Glutamatergic neuron (in vitro differentiated cells): Measurements from ENCODE around the gene PLTP. TPM values are rescaled to one million over a fixed set of nuclear protein-coding genes. Genes with fewer than 3 reads are reported as not detected.

Experiments used
- DNase-seq: peaks from one replicate; pipeline ENCODE4 v3.0.0; 2022
- H3K27ac Mint-ChIP-seq: one replicate; pipeline ENCODE4 v1.8.0; 2020; ENCODE audit warnings: mild to moderate bottlenecking, mixed read lengths, inconsistent platforms; ENCODE audit not compliant: unreplicated experiment
- H3K27me3 Mint-ChIP-seq: one replicate; pipeline ENCODE4 v1.8.0; 2020; ENCODE audit warnings: mild to moderate bottlenecking, moderate library complexity, mixed read lengths, inconsistent platforms; ENCODE audit not compliant: unreplicated experiment
- H3K36me3 Mint-ChIP-seq: one replicate; pipeline ENCODE4 v1.8.0; 2020; ENCODE audit warnings: mild to moderate bottlenecking, mixed read lengths, inconsistent platforms; ENCODE audit not compliant: unreplicated experiment
- H3K4me1 Mint-ChIP-seq: one replicate; pipeline ENCODE4 v1.8.0; 2020; ENCODE audit warnings: mild to moderate bottlenecking, low read depth, mixed read lengths, inconsistent platforms; ENCODE audit not compliant: unreplicated experiment
- H3K4me3 Mint-ChIP-seq: one replicate; pipeline ENCODE4 v1.8.0; 2020; ENCODE audit warnings: mild to moderate bottlenecking, mixed read lengths, inconsistent platforms; ENCODE audit not compliant: unreplicated experiment
- H3K9me3 Mint-ChIP-seq: one replicate; pipeline ENCODE4 v1.8.0; 2020; ENCODE audit warnings: mild to moderate bottlenecking, moderate library complexity, mixed read lengths, inconsistent platforms; ENCODE audit not compliant: unreplicated experiment
- CTCF ChIP-seq: fragments of 200-600 bp; sonication (generic); IDR thresholded peaks from one replicate; pipeline ENCODE4 v1.5.0; 2021; ENCODE audit not compliant: partially characterized antibody, unreplicated experiment
- total RNA-seq: library from RNA; stranded (reverse); fragmentation: NEBNext Ultra II Directional; extraction: Animal tissue kit (Norgen Biotek cat#: 25700); gene quantifications from one replicate; pipeline ENCODE4 v1.2.1, GENCODE V29; 2021; ENCODE audit not compliant: unreplicated experiment

The PLTP gene
- total RNA-seq, 1 donor from 2014 or later: 29.7 TPM

GRCh38 chr20:45861221-45862075 is 50.5 kb downstream of the PLTP start:
- no peak overlapping the region for H3K27ac Mint-ChIP-seq
- no peak overlapping the region for H3K4me3 Mint-ChIP-seq
- no peaks in the 10 kb centered on the region for H3K36me3 Mint-ChIP-seq
- DNase-seq: no peak
- H3K27me3 Mint-ChIP-seq: peaks cover 5% of the 10 kb centered on the region
- peaks cover 4% of the 10 kb centered on the region for H3K4me1 Mint-ChIP-seq
- TF ChIP-seq CTCF: no peak
- H3K9me3 Mint-ChIP-seq: peaks cover 4% of the 10 kb centered on the region

GRCh38 chr20:45860560-45861220 is 51.3 kb downstream of the PLTP start:
- H3K9me3 Mint-ChIP-seq: peaks cover 4% of the 10 kb centered on the region
- H3K27me3 Mint-ChIP-seq: peaks cover 5% of the 10 kb centered on the region
- no peak overlapping the region for H3K27ac Mint-ChIP-seq
- H3K4me3 Mint-ChIP-seq: no peak overlapping the region
- no peak for DNase-seq
- H3K4me1 Mint-ChIP-seq: peaks cover 4% of the 10 kb centered on the region
- no peaks in the 10 kb centered on the region for H3K36me3 Mint-ChIP-seq
- TF ChIP-seq CTCF: no peak

GRCh38 chr20:45859916-45860315 is 52.0 kb downstream of the PLTP start:
- Mint-ChIP-seq H3K27ac (no peak overlapping the region), H3K27me3 (peaks cover 5% of the 10 kb centered on the region), H3K4me3 (no peak overlapping the region), H3K4me1 (peaks cover 4% of the 10 kb centered on the region), H3K36me3 (no peaks in the 10 kb centered on the region), H3K9me3 (peaks cover 4% of the 10 kb centered on the region)
- no peak for DNase-seq
- no peak for TF ChIP-seq CTCF

- no peak for TF ChIP-seq CTCF
- Mint-ChIP-seq H3K4me1 (peaks cover 6% of the 10 kb centered on the region), H3K36me3 (no peaks in the 10 kb centered on the region), H3K4me3 (peak overlapping the region; percentile 95), H3K9me3 (peaks cover 4% of the 10 kb centered on the region), H3K27ac (peak overlapping the region; percentile 95), H3K27me3 (peaks cover 5% of the 10 kb centered on the region)
- peak; percentile 49 for DNase-seq
These were observed 54.1 kb downstream of the PLTP start for GRCh38 chr20:45857882-45858216.
